Epithelial cell of esophagus (primary cell): ENCODE results near the gene COL26A1.
"Not testable (repeated sequence)": the region's sequence is repeated elsewhere in the genome, so short reads cannot be mapped to it uniquely, and the experiment has no call there.

Source experiments
- DNase-seq: peaks from one replicate; pipeline ENCODE4 v3.0.0; 2010; ENCODE audit warnings: low read depth
- H3K4me3 ChIP-seq: 2 replicates; pipeline ENCODE4 v1.5.1; 2011; ENCODE audit warnings: mild to moderate bottlenecking, low read length, control low read depth
- TF ChIP-seq, protein P1 (sequence below): IDR thresholded peaks from 2 replicates; pipeline ENCODE4 v1.5.1; 2011; ENCODE audit warnings: low read depth, mild to moderate bottlenecking, low read length, control low read depth, inconsistent platforms; ENCODE audit not compliant: insufficient read depth; ENCODE audit errors: missing control alignments

COL26A1 gene

DNA sequence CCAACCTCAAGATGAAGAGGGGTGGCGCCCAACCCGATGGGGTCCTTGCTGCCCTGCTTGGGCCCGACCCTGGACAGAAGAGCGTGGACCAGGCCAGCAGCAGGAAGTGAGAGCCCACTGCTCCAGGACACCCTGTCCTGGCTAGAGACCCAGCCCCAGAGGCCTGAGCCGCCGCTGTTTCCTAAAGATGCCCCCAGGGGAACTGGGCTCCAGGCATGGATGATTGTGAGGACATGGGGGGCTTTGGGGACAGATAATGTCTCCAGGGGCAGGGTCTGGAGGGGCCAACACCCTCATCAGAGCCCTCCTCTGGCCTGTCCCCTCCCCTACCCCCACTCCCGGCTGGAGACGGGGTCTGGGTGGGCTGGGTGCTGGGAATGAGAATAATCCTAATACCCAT lies 194.7 kb downstream of the COL26A1 start:
- no peak for DNase-seq
- TF ChIP-seq, protein P1, sequence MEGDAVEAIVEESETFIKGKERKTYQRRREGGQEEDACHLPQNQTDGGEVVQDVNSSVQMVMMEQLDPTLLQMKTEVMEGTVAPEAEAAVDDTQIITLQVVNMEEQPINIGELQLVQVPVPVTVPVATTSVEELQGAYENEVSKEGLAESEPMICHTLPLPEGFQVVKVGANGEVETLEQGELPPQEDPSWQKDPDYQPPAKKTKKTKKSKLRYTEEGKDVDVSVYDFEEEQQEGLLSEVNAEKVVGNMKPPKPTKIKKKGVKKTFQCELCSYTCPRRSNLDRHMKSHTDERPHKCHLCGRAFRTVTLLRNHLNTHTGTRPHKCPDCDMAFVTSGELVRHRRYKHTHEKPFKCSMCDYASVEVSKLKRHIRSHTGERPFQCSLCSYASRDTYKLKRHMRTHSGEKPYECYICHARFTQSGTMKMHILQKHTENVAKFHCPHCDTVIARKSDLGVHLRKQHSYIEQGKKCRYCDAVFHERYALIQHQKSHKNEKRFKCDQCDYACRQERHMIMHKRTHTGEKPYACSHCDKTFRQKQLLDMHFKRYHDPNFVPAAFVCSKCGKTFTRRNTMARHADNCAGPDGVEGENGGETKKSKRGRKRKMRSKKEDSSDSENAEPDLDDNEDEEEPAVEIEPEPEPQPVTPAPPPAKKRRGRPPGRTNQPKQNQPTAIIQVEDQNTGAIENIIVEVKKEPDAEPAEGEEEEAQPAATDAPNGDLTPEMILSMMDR = no peak
- no peak overlapping the region for H3K4me3 ChIP-seq

DNA sequence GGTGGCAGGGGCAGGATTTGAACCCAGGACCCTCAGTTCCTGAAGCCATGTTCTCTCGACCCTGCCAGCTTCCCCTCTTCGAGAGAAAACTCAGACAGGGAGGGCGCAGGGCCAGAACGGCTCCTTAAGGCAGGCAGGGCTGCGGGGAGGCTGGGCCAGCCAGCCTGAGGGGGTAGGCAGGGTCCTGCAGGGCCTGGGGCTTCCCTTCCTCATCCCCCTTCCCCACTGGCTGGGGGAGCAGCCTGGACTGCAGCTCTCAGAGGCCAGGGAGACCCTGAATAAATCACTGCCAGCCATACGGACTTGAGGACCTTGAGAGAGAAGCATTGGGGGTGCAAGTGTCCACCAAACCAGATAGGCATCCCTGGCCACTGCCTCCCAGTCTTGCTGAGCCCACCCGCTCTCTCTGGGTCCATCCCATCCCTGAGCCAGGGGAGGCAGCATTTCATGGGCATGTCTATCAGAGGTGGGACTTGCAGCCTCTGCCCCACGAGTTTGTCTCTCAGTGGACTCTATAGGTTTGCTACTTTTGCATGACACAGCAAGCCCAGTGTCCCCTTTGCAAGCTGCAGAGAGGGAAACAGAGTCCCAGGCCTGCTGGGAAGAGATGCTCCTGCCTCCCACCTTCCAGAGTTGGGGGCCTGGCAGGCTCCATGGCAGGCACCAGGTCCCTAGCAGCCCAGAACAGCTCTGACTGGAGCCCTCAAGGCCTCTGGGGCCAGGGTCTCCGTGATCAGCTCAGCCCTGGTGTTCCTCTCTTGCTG lies 195.5 kb downstream of the COL26A1 start:
- DNase-seq = no peak
- TF ChIP-seq, protein P1 = no peak
- no peak overlapping the region for H3K4me3 ChIP-seq

DNA sequence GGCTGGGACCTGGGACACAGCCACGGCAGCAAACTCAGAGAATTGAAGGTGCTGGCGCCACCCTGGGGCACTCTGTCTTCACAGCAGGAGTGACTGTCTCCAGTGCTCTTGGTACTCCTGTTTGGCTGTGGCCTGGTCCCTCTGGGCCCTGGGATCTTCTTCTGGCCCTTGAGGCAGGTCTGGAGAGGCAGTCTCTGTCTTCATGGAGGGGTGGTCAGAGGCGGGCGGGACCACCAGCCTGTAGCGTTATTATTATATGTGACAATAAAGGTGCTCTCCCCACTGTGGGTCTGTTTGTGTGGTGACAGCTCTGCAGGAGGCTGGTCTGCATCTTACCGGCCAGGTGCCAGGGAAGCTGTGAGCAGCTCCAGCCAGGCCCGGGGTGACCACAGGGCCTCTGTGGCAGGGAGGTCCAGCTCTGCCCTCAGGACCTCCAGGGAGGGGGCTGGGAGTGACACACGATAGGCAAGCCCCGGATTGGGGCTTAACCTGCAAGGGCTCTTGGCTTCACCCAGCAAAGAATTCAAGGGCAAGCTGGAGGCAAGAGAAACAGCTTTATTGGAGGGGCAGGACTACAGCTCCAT lies 196.2 kb downstream of the COL26A1 start:
- no peak for DNase-seq
- TF ChIP-seq, protein P1 = peak; percentile 15
- no peak overlapping the region for H3K4me3 ChIP-seq

DNA sequence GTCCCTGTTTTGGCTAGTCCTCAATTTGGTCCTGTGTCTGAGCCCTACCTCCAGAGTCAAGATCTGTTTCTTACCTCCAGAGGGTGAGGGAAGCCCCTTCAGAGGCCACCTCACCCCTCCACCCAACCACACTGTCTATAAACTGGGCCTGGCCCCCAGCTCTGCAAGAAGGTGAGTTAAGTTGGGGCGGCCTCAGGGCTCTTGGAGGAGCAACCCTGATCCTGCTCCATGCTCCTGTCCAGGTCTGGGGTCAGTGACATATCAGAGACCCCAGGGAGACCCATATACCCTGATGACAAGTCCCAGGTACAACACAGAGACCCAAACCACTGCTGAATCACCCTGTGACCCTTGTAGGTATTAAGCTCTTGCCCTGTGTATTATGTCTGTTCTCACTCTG lies 196.9 kb downstream of the COL26A1 start:
- TF ChIP-seq, protein P1 = no peak

DNA sequence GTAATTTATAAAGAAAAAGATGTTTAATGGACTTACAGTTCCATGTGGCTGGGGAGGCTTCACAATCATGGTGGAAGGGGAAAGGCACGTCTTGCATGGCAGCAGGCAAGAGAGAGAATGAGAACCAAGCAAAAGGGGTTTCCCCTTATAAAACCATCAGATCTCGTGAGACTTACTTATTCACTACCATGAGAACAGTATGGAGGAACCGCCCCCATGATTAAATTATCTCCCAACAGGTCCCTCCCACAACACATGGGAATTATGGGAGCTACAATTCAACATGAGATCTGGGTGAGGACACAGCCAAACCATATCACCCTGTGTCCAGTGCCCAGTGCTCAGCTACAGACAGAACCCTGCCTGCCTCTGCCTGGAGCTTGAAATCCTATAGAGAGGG lies 197.3 kb downstream of the COL26A1 start:
- not testable (repeated sequence) for H3K4me3 ChIP-seq, DNase-seq

More for the DNA sequence above, 196.9 kb downstream of the COL26A1 start:
- DNase-seq = no peak
- no peak overlapping the region for H3K4me3 ChIP-seq

DNA sequence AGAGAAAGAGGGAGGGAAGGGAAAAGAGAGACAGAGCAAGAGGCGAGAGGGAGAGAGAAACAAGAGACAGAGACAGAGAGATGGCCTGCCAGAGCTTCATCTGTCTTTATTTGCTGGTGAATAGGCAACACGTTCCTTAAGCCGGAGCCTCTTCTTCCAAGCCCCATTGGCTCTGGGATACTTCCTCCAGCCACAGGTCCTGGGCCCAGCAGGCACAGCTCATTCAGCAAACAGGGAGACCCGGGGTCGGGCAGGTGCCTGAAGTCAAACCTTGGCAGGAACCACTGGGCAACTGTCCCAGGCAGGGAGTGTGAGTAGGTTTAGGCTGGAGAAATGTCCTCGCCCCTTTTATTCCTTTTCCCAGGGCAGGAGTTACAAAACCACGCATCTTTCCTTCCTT lies 198.2 kb downstream of the COL26A1 start:
- TF ChIP-seq, protein P1 = no peak
- no peak overlapping the region for H3K4me3 ChIP-seq
- no peak for DNase-seq

DNA sequence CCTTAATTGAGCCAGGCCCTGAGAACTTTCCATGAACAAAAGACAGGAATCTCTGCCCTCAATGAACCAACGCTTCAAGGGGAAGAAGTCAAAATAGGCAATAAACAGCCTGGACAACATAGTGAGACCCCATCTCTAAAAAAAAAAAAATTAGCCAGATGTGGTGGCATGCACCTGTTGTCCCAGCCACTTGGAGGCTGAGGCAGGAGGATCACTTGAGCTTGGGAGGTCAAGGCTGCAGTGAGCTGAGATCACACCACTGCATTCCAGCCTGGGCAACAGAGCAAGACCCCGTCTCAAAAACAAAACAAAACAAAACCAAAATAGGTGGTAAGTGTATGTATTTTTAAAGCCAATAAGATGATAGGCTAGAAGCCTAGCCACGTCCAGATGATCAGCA lies 198.6 kb downstream of the COL26A1 start:
- not testable (repeated sequence) for DNase-seq, H3K4me3 ChIP-seq
